ENCODE measurements around the gene CTNNAL1.

CTNNAL1 gene

GRCh38 chr9:109037946-109038715 lies 24.8 kb upstream of the CTNNAL1 start:
- H3K4me3 ChIP-seq (ENCODE audit: low read depth, low read length, poor library complexity, severe bottlenecking): no peak overlapping the region
- H3K4me1 ChIP-seq (ENCODE audit: insufficient read depth, low read length, severe bottlenecking): no peaks in the 10 kb centered on the region
- no peak overlapping the region for H3K27ac ChIP-seq (ENCODE audit: low read depth, low read length, poor library complexity, severe bottlenecking)
- no peaks in the 10 kb centered on the region for H3K9me3 ChIP-seq (ENCODE audit: low read length)
- H3K36me3 ChIP-seq (ENCODE audit: insufficient read depth, low read length): peaks cover 68% of the 10 kb centered on the region
- H3K27me3 ChIP-seq (ENCODE audit: insufficient read depth, low read length): no peaks in the 10 kb centered on the region
- no peak for TF ChIP-seq EZH2 (IDR thresholded peaks at IDR 0.05; ENCODE audit: borderline replicate concordance, low read length)
- no peak for TF ChIP-seq CTCF (IDR thresholded peaks at IDR 0.05; ENCODE audit: low read length)
- no peak overlapping the region for H2AFZ ChIP-seq (ENCODE audit: low read length)
- no peaks in the 10 kb centered on the region for H3F3A ChIP-seq (ENCODE audit: insufficient read depth, low read length)
- H3K79me2 ChIP-seq (ENCODE audit: insufficient read depth, low read length): no peaks in the 10 kb centered on the region
- no peak overlapping the region for H3K4me2 ChIP-seq (ENCODE audit: low read length)
- no peaks in the 10 kb centered on the region for H4K20me1 ChIP-seq (ENCODE audit: insufficient read depth, low read length)
- H3K9me2 ChIP-seq (ENCODE audit: low read depth, low read length): no peaks in the 10 kb centered on the region
- no peak overlapping the region for H3K9ac ChIP-seq (ENCODE audit: low read length)

GRCh38 chr9:109036744-109037680 lies 23.7 kb upstream of the CTNNAL1 start:
- H3K36me3 ChIP-seq (ENCODE audit: insufficient read depth, low read length): peaks cover 64% of the 10 kb centered on the region
- H3K79me2 ChIP-seq (ENCODE audit: insufficient read depth, low read length): no peaks in the 10 kb centered on the region
- no peak overlapping the region for H3K9ac ChIP-seq (ENCODE audit: low read length)
- H3K27ac ChIP-seq (ENCODE audit: low read depth, low read length, poor library complexity, severe bottlenecking): no peak overlapping the region
- H2AFZ ChIP-seq (ENCODE audit: low read length): no peak overlapping the region
- no peak overlapping the region for H3K4me3 ChIP-seq (ENCODE audit: low read depth, low read length, poor library complexity, severe bottlenecking)
- H3K9me3 ChIP-seq (ENCODE audit: low read length): no peaks in the 10 kb centered on the region
- no peaks in the 10 kb centered on the region for H3K27me3 ChIP-seq (ENCODE audit: insufficient read depth, low read length)
- H4K20me1 ChIP-seq (ENCODE audit: insufficient read depth, low read length): no peaks in the 10 kb centered on the region
- no peaks in the 10 kb centered on the region for H3K4me1 ChIP-seq (ENCODE audit: insufficient read depth, low read length, severe bottlenecking)
- no peaks in the 10 kb centered on the region for H3K9me2 ChIP-seq (ENCODE audit: low read depth, low read length)
- H3F3A ChIP-seq (ENCODE audit: insufficient read depth, low read length): no peaks in the 10 kb centered on the region
- TF ChIP-seq CTCF (IDR thresholded peaks at IDR 0.05; ENCODE audit: low read length) (no peak), EZH2 (IDR thresholded peaks at IDR 0.05; ENCODE audit: borderline replicate concordance, low read length) (no peak)
- no peak overlapping the region for H3K4me2 ChIP-seq (ENCODE audit: low read length)

GRCh38 chr9:109035684-109036423 lies 22.6 kb upstream of the CTNNAL1 start:
- Histone ChIP-seq H3K4me1 (ENCODE audit: insufficient read depth, low read length, severe bottlenecking) (no peaks in the 10 kb centered on the region), H3F3A (ENCODE audit: insufficient read depth, low read length) (no peaks in the 10 kb centered on the region), H2AFZ (ENCODE audit: low read length) (no peak overlapping the region), H3K4me3 (ENCODE audit: low read depth, low read length, poor library complexity, severe bottlenecking) (no peak overlapping the region), H3K27me3 (ENCODE audit: insufficient read depth, low read length) (no peaks in the 10 kb centered on the region), H3K4me2 (ENCODE audit: low read length) (no peak overlapping the region), H3K9me2 (ENCODE audit: low read depth, low read length) (no peaks in the 10 kb centered on the region), H3K27ac (ENCODE audit: low read depth, low read length, poor library complexity, severe bottlenecking) (no peak overlapping the region), H3K9ac (ENCODE audit: low read length) (no peak overlapping the region), H3K9me3 (ENCODE audit: low read length) (no peaks in the 10 kb centered on the region), H4K20me1 (ENCODE audit: insufficient read depth, low read length) (no peaks in the 10 kb centered on the region), H3K36me3 (ENCODE audit: insufficient read depth, low read length) (peaks cover 66% of the 10 kb centered on the region), H3K79me2 (ENCODE audit: insufficient read depth, low read length) (no peaks in the 10 kb centered on the region)
- TF ChIP-seq EZH2 (IDR thresholded peaks at IDR 0.05; ENCODE audit: borderline replicate concordance, low read length): no peak
- no peak for TF ChIP-seq CTCF (IDR thresholded peaks at IDR 0.05; ENCODE audit: low read length)

Measured in OCI-LY1 (cell line).